ENCODE data around the gene LRRC27. TPM values are rescaled to one million over a fixed set of nuclear protein-coding genes. Genes with fewer than 3 reads are reported as not detected.
A peak's percentile ranks its signal among the peaks of the same experiment; 100 is the strongest.
"Not testable (repeated sequence)": the region's sequence is repeated elsewhere in the genome, so short reads cannot be mapped to it uniquely, and the experiment has no call there.

Gene LRRC27
- total RNA-seq, 2 experiments from 2014 or later = 3.3 to 3.8 TPM

- H3K9me3 Mint-ChIP-seq (ENCODE audit: insufficient read depth); ATAC-seq; H3K4me3 Mint-ChIP-seq; H3K36me3 Mint-ChIP-seq (ENCODE audit: low read depth); DNase-seq; H3K27ac Mint-ChIP-seq; H3K27me3 Mint-ChIP-seq (ENCODE audit: low read depth): not testable (repeated sequence)
- ChIA-PET POLR2A (interaction anchor here (0.6 kb wide), 1 partner anchor 11 kb away, joined by 3 read pairs; no protein-coding TSS in a partner anchor), CTCF (interaction anchor here (1.8 kb wide), 1 partner anchor 14 kb away, joined by 6 read pairs; no protein-coding TSS in a partner anchor)
- peaks cover 20% of the 10 kb centered on the region for H3K4me1 Mint-ChIP-seq (ENCODE audit: low read depth)
Observed at GRCh38 chr10:132380986-132381385, 49.0 kb downstream of the LRRC27 start.

- peaks cover 20% of the 10 kb centered on the region for H3K4me1 Mint-ChIP-seq (ENCODE audit: low read depth)
- no peaks in the 10 kb centered on the region for H3K9me3 Mint-ChIP-seq (ENCODE audit: insufficient read depth)
- no peak for ATAC-seq
- no peak overlapping the region for H3K4me3 Mint-ChIP-seq
- H3K36me3 Mint-ChIP-seq (ENCODE audit: low read depth) = no peaks in the 10 kb centered on the region
- peak overlapping the region; percentile 54 for H3K27ac Mint-ChIP-seq
- H3K27me3 Mint-ChIP-seq (ENCODE audit: low read depth) = peaks cover 2% of the 10 kb centered on the region
- POLR2A ChIA-PET = no interaction called here
- no peak for DNase-seq
- CTCF ChIA-PET = interaction anchor here (1.8 kb wide), 1 partner anchor 15 kb away, joined by 6 read pairs; no protein-coding TSS in a partner anchor
Observed at GRCh38 chr10:132381741-132382140, 49.7 kb downstream of the LRRC27 start.

DNA sequence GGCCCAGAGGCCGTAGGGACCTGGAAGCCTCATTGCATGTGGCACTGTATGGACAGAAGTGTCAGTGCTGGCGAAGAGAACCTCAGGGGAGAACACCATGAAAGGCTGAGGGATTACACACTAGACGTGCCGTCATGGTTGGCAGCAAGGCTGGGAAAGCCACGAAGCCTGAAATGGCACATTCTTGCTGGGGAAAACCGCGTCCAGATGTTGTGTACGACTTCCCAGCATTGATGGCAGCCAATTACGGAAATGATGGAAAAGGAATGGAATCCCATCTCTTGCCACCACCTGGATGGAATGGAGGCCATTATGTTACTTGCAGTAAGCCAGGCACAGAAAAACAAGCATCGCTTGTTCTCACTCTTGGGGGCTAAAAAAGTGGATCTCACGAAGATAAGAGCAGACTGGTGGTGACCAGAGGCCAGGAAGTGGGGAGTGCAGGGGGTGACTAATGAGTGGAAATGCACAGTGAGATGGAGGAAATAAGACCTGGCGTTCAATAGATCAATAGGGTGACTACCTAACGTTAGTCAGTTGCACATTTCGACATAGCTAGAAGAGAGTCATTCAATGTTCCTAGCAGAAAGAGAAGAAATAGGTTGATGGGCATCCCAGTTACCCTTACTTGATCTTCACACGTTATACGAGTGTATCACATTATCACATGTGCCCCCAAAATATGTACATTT is 50.4 kb downstream of the LRRC27 start:
- Mint-ChIP-seq H3K4me1 (ENCODE audit: low read depth) (peaks cover 20% of the 10 kb centered on the region), H3K27ac (no peak overlapping the region), H3K27me3 (ENCODE audit: low read depth) (peaks cover 2% of the 10 kb centered on the region), H3K9me3 (ENCODE audit: insufficient read depth) (no peaks in the 10 kb centered on the region), H3K4me3 (no peak overlapping the region), H3K36me3 (ENCODE audit: low read depth) (no peaks in the 10 kb centered on the region)
- DNase-seq (no peak), ATAC-seq (peak; percentile 29)
- ChIA-PET POLR2A (no interaction called here), CTCF (interaction anchor here (0.6 kb wide), 1 partner anchor 71 kb away, joined by 3 read pairs; no protein-coding TSS in a partner anchor)

GRCh38 chr10:132383101-132383500 is 51.1 kb downstream of the LRRC27 start:
- DNase-seq (no peak), ATAC-seq (no peak)
- Mint-ChIP-seq H3K27ac (no peak overlapping the region), H3K36me3 (ENCODE audit: low read depth) (no peaks in the 10 kb centered on the region), H3K27me3 (ENCODE audit: low read depth) (peaks cover 2% of the 10 kb centered on the region), H3K9me3 (ENCODE audit: insufficient read depth) (no peaks in the 10 kb centered on the region), H3K4me1 (ENCODE audit: low read depth) (peaks cover 25% of the 10 kb centered on the region), H3K4me3 (no peak overlapping the region)
- CTCF ChIA-PET = interaction anchor here (0.6 kb wide), 1 partner anchor 71 kb away, joined by 3 read pairs; no protein-coding TSS in a partner anchor
- POLR2A ChIA-PET = no interaction called here

DNA sequence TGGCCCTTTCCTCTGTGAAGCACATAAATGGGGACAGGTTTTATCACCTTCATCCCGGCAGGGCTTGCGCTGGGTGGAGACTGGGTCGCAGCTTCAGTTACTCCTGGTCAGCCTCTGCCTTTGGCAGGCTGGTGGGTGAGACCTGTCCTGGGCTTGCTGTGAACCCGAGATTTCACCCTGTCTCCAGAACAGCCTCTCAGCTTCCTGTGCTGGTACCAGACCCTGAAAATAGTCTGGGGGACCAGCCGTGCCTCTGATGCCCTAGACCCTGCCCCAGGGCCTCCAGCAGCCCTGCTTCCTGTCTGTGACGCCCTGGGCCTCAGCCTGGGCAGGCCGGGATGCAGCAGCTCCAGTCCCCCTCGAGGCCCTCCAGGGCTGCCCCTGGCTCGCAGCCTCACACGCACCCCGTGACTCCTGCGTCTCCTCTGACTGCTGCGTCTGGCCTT is 51.8 kb downstream of the LRRC27 start:
- Mint-ChIP-seq H3K9me3 (ENCODE audit: insufficient read depth) (no peaks in the 10 kb centered on the region), H3K4me3 (no peak overlapping the region), H3K4me1 (ENCODE audit: low read depth) (peaks cover 25% of the 10 kb centered on the region), H3K27ac (no peak overlapping the region), H3K27me3 (ENCODE audit: low read depth) (peaks cover 2% of the 10 kb centered on the region), H3K36me3 (ENCODE audit: low read depth) (no peaks in the 10 kb centered on the region)
- no peak for DNase-seq
- no peak for ATAC-seq
- ChIA-PET POLR2A (no interaction called here), CTCF (no interaction called here)

- H3K27ac Mint-ChIP-seq = peak overlapping the region; percentile 35
- no peaks in the 10 kb centered on the region for H3K36me3 Mint-ChIP-seq (ENCODE audit: low read depth)
- ATAC-seq (no peak), DNase-seq (no peak)
- POLR2A ChIA-PET = interaction anchor here (0.7 kb wide), 1 partner anchor 744 kb away, joined by 3 read pairs; no protein-coding TSS in a partner anchor
- peaks cover 25% of the 10 kb centered on the region for H3K4me1 Mint-ChIP-seq (ENCODE audit: low read depth)
- H3K4me3 Mint-ChIP-seq = no peak overlapping the region
- no peaks in the 10 kb centered on the region for H3K27me3 Mint-ChIP-seq (ENCODE audit: low read depth)
- no peaks in the 10 kb centered on the region for H3K9me3 Mint-ChIP-seq (ENCODE audit: insufficient read depth)
- CTCF ChIA-PET = no interaction called here
Observed at GRCh38 chr10:132384618-132385388, 52.8 kb downstream of the LRRC27 start.

GRCh38 chr10:132385389-132385667 is 53.3 kb downstream of the LRRC27 start:
- POLR2A ChIA-PET = no interaction called here

GRCh38 chr10:132385721-132386418 is 53.9 kb downstream of the LRRC27 start:
- Mint-ChIP-seq H3K4me1 (ENCODE audit: low read depth) (peaks cover 25% of the 10 kb centered on the region), H3K27ac (peak overlapping the region; percentile 14), H3K9me3 (ENCODE audit: insufficient read depth) (no peaks in the 10 kb centered on the region), H3K4me3 (no peak overlapping the region), H3K27me3 (ENCODE audit: low read depth) (no peaks in the 10 kb centered on the region), H3K36me3 (ENCODE audit: low read depth) (no peaks in the 10 kb centered on the region)
- POLR2A ChIA-PET = no interaction called here
- DNase-seq = no peak
- ATAC-seq = no peak
- CTCF ChIA-PET = no interaction called here

More at GRCh38 chr10:132385389-132385667, 53.3 kb downstream of the LRRC27 start:
- no peak for DNase-seq
- no peaks in the 10 kb centered on the region for H3K36me3 Mint-ChIP-seq (ENCODE audit: low read depth)
- no peaks in the 10 kb centered on the region for H3K27me3 Mint-ChIP-seq (ENCODE audit: low read depth)
- H3K27ac Mint-ChIP-seq = peak overlapping the region; percentile 14
- H3K4me3 Mint-ChIP-seq = no peak overlapping the region
- H3K9me3 Mint-ChIP-seq (ENCODE audit: insufficient read depth) = no peaks in the 10 kb centered on the region
- peaks cover 25% of the 10 kb centered on the region for H3K4me1 Mint-ChIP-seq (ENCODE audit: low read depth)
- CTCF ChIA-PET = no interaction called here
- ATAC-seq = no peak

- no peak overlapping the region for H3K27ac Mint-ChIP-seq
- ChIA-PET CTCF (no interaction called here), POLR2A (no interaction called here)
- no peak overlapping the region for H3K4me3 Mint-ChIP-seq
- DNase-seq (no peak), ATAC-seq (no peak)
- no peaks in the 10 kb centered on the region for H3K9me3 Mint-ChIP-seq (ENCODE audit: insufficient read depth)
- peaks cover 24% of the 10 kb centered on the region for H3K4me1 Mint-ChIP-seq (ENCODE audit: low read depth)
- no peaks in the 10 kb centered on the region for H3K36me3 Mint-ChIP-seq (ENCODE audit: low read depth)
- H3K27me3 Mint-ChIP-seq (ENCODE audit: low read depth) = no peaks in the 10 kb centered on the region
Observed at GRCh38 chr10:132386419-132386831, 54.4 kb downstream of the LRRC27 start.

DNA sequence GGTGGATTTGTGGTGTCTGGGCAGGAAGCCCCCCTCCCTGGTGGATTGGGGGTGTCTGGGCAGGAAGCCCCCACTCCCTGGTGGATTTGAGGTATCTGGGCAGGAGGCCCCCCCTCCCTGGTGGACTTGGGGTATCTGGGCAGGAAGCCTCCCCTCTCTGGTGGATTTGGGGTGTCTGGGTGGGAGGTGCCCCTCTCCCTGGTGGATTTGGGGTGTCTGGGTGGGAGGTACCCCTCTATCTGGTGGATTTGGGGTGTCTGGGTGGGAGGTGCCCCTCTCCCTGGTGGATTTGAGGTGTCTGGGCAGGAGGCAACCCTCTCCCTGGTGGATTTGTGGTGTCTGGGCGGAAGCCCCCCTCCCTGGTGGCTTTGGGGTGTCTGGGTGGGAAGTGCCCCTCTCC is 54.9 kb downstream of the LRRC27 start:
- H3K4me3 Mint-ChIP-seq; H3K27me3 Mint-ChIP-seq (ENCODE audit: low read depth); DNase-seq; H3K36me3 Mint-ChIP-seq (ENCODE audit: low read depth); H3K27ac Mint-ChIP-seq; POLR2A ChIA-PET; ATAC-seq; H3K9me3 Mint-ChIP-seq (ENCODE audit: insufficient read depth): not testable (repeated sequence)
- CTCF ChIA-PET = interaction anchor here (1.0 kb wide), 1 partner anchor 21 kb away, joined by 4 read pairs; no protein-coding TSS in a partner anchor
- H3K4me1 Mint-ChIP-seq (ENCODE audit: low read depth) = peaks cover 19% of the 10 kb centered on the region

- Mint-ChIP-seq H3K4me3 (peak overlapping the region; percentile 31), H3K27me3 (ENCODE audit: low read depth) (no peaks in the 10 kb centered on the region), H3K9me3 (ENCODE audit: insufficient read depth) (no peaks in the 10 kb centered on the region), H3K27ac (peak overlapping the region; percentile 68), H3K36me3 (ENCODE audit: low read depth) (no peaks in the 10 kb centered on the region), H3K4me1 (ENCODE audit: low read depth) (peaks cover 11% of the 10 kb centered on the region)
- ATAC-seq = peak; percentile 88
- ChIA-PET CTCF (interaction anchor here (0.6 to 1.0 kb wide), 6 partner anchors 21 to 66 kb away, joined by 3 to 6 read pairs (median 4); no protein-coding TSS in a partner anchor), POLR2A (no interaction called here)
- peak; percentile 85 for DNase-seq
Observed at GRCh38 chr10:132387764-132388210, 55.8 kb downstream of the LRRC27 start.
